Neural cell (in vitro differentiated cells): ENCODE measurements around the gene HTRA2. TPM values are rescaled to one million over a fixed set of nuclear protein-coding genes. Genes with fewer than 3 reads are reported as not detected.

Experiments
- H2AFZ ChIP-seq: fragments of 200-600, 300-800 bp; sonication (generic), shearing (Covaris generic); 2 replicates; pipeline ENCODE4 v1.6.0; 2014; ENCODE audit warnings: low read depth, mild to moderate bottlenecking, antibody characterized with exemption, low read length, moderate library complexity
- H3F3A ChIP-seq: fragments of 200-600 bp; shearing (Covaris generic); 2 replicates; pipeline ENCODE4 v1.6.1; 2016; ENCODE audit warnings: mild to moderate bottlenecking, moderate library complexity, mixed read lengths, antibody characterized with exemption, low read length; ENCODE audit not compliant: insufficient read depth, poor library complexity, severe bottlenecking
- H3K27ac ChIP-seq: fragments of 200-600, 300-800 bp; sonication (generic), shearing (Covaris generic); 2 replicates; pipeline ENCODE4 v1.5.1; 2014; ENCODE audit warnings: mild to moderate bottlenecking, low read length, moderate library complexity
- H3K27me3 ChIP-seq: fragments of 300-800, 200-600 bp; sonication (generic), shearing (Covaris generic); 2 replicates; pipeline ENCODE4 v1.6.0; 2014; ENCODE audit warnings: mild to moderate bottlenecking, low read depth, low read length, moderate library complexity; ENCODE audit not compliant: insufficient read depth
- H3K36me3 ChIP-seq: fragments of 300-800, 200-600 bp; sonication (generic), shearing (Covaris generic); 2 replicates; pipeline ENCODE4 v1.5.1; 2014; ENCODE audit warnings: mild to moderate bottlenecking, antibody characterized with exemption, low read length, moderate library complexity; ENCODE audit not compliant: insufficient read depth
- H3K4me2 ChIP-seq: fragments of 300-800, 200-600 bp; sonication (generic), shearing (Covaris generic); 2 replicates; pipeline ENCODE4 v1.6.0; 2014; ENCODE audit warnings: mild to moderate bottlenecking, low read length
- H3K4me3 ChIP-seq: fragments of 300-800, 200-600 bp; sonication (generic), shearing (Covaris generic); 2 replicates; pipeline ENCODE4 v1.5.1; 2014; ENCODE audit warnings: mild to moderate bottlenecking, low read length, moderate library complexity
- H3K79me2 ChIP-seq: fragments of 200-600 bp; shearing (Covaris generic); replicated peaks from 2 replicates; pipeline ENCODE4 v1.6.0; 2014; ENCODE audit warnings: mild to moderate bottlenecking, low read length, moderate library complexity; ENCODE audit not compliant: insufficient read depth
- H3K9ac ChIP-seq: fragments of 300-800, 200-600 bp; sonication (generic), shearing (Covaris generic); 2 replicates; pipeline ENCODE4 v1.6.1; 2016; ENCODE audit warnings: mild to moderate bottlenecking, low read length, mixed read lengths
- H3K9me2 ChIP-seq: fragments of 200-600 bp; shearing (Covaris generic); 2 replicates; pipeline ENCODE4 v1.6.1; 2016; ENCODE audit warnings: mild to moderate bottlenecking, low read length, mixed read lengths; ENCODE audit not compliant: insufficient read depth
- H3K9me3 ChIP-seq: fragments of 200-600, 300-800 bp; sonication (generic), shearing (Covaris generic); 2 replicates; pipeline ENCODE4 v1.6.1; 2016; ENCODE audit warnings: mild to moderate bottlenecking, mixed run types, low read length, moderate library complexity, mixed read lengths
- H4K20me1 ChIP-seq: fragments of 200-600 bp; shearing (Covaris generic); 2 replicates; pipeline ENCODE4 v1.6.1; 2016; ENCODE audit warnings: mild to moderate bottlenecking, mixed run types; ENCODE audit not compliant: insufficient read depth
- CTCF ChIP-seq: fragments of 450-650 bp; IDR thresholded peaks from 2 replicates; pipeline ENCODE4 v1.5.1; 2014; ENCODE audit warnings: antibody characterized with exemption, mild to moderate bottlenecking, moderate library complexity; ENCODE audit not compliant: poor library complexity, severe bottlenecking
- EP300 ChIP-seq: fragments of 450-650 bp; conservative IDR thresholded peaks from 2 replicates; pipeline ENCODE4 v1.6.1; 2014; ENCODE audit warnings: antibody characterized with exemption, mild to moderate bottlenecking, moderate library complexity; ENCODE audit not compliant: poor library complexity, severe bottlenecking
- EZH2 ChIP-seq: fragments of 200-600, 300-800 bp; shearing (Covaris generic), sonication (generic); IDR thresholded peaks from 2 replicates; pipeline ENCODE4 v1.6.1; 2014; ENCODE audit warnings: antibody characterized with exemption, low read length, borderline replicate concordance, mild to moderate bottlenecking; ENCODE audit not compliant: insufficient read depth, poor library complexity, severe bottlenecking
- MXI1 ChIP-seq: fragments of 450-650 bp; conservative IDR thresholded peaks from 2 replicates; pipeline ENCODE4 v1.6.1; 2014; ENCODE audit warnings: antibody characterized with exemption, mild to moderate bottlenecking; ENCODE audit not compliant: poor library complexity, severe bottlenecking
- POLR2AphosphoS5 ChIP-seq: IDR thresholded peaks from 2 replicates; pipeline ENCODE4 v1.6.1; 2012
- RAD21 ChIP-seq: fragments of 450-650 bp; conservative IDR thresholded peaks from 2 replicates; pipeline ENCODE4 v1.6.1; 2014; ENCODE audit warnings: antibody characterized with exemption, mild to moderate bottlenecking, moderate library complexity
- REST ChIP-seq: IDR thresholded peaks from 2 replicates; pipeline ENCODE4 v1.6.1; 2012; ENCODE audit warnings: borderline replicate concordance
- SMC3 ChIP-seq: fragments of 450-650 bp; conservative IDR thresholded peaks from 2 replicates; pipeline ENCODE4 v1.6.1; 2014; ENCODE audit warnings: antibody characterized with exemption, mild to moderate bottlenecking, moderate library complexity; ENCODE audit not compliant: poor library complexity
- TAF1 ChIP-seq: IDR thresholded peaks from 2 replicates; pipeline ENCODE4 v1.6.1; 2012; ENCODE audit warnings: low read depth
- polyA plus RNA-seq: library from polyadenylated mRNA; depleted of rRNA; stranded (reverse); fragments of >200 nt; gene quantifications from 2 replicates; pipeline ENCODE4 v1.2.3, GENCODE V29; 2014

HTRA2 gene
- polyA plus RNA-seq, 1 donor from 2014 or later: 126 TPM

GRCh38 chr2:74556831-74557370, 27.2 kb downstream of the HTRA2 start:
- H3K4me3 ChIP-seq: no peak overlapping the region
- no peak overlapping the region for H3K27ac ChIP-seq
- H3K27me3 ChIP-seq: peaks cover 25% of the 10 kb centered on the region
- H3K9ac ChIP-seq: no peak overlapping the region
- TF ChIP-seq EZH2: no peak
- TF ChIP-seq SMC3: no peak
- no peak overlapping the region for H3K4me2 ChIP-seq
- no peak overlapping the region for H2AFZ ChIP-seq
- no peaks in the 10 kb centered on the region for H3K9me2 ChIP-seq
- no peaks in the 10 kb centered on the region for H3F3A ChIP-seq
- no peaks in the 10 kb centered on the region for H3K9me3 ChIP-seq
- no peaks in the 10 kb centered on the region for H3K36me3 ChIP-seq
- H4K20me1 ChIP-seq: no peaks in the 10 kb centered on the region
- no peaks in the 10 kb centered on the region for H3K79me2 ChIP-seq

GRCh38 chr2:74558284-74559230, 28.8 kb downstream of the HTRA2 start:
- H3K9ac ChIP-seq: no peak overlapping the region
- H3K27me3 ChIP-seq: peaks cover 24% of the 10 kb centered on the region
- H3K4me2 ChIP-seq: no peak overlapping the region
- H3K36me3 ChIP-seq: no peaks in the 10 kb centered on the region
- no peak overlapping the region for H2AFZ ChIP-seq
- H3F3A ChIP-seq: no peaks in the 10 kb centered on the region
- no peaks in the 10 kb centered on the region for H3K9me3 ChIP-seq
- no peak overlapping the region for H3K4me3 ChIP-seq
- TF ChIP-seq SMC3 (no peak), REST (no peak), TAF1 (no peak), POLR2AphosphoS5 (no peak), CTCF (no peak), EZH2 (no peak), EP300 (no peak), RAD21 (no peak), MXI1 (no peak)
- H3K9me2 ChIP-seq: no peaks in the 10 kb centered on the region
- no peaks in the 10 kb centered on the region for H4K20me1 ChIP-seq
- no peaks in the 10 kb centered on the region for H3K79me2 ChIP-seq
- H3K27ac ChIP-seq: no peak overlapping the region
